ENCODE data around the gene TMEM239. TPM values are rescaled to one million over a fixed set of nuclear protein-coding genes. Genes with fewer than 3 reads are reported as not detected.

Gene TMEM239
- total and polyA plus RNA-seq, 9 donors: not detected

- Histone ChIP-seq H3K4me1 (ENCODE audit: insufficient read depth) (peaks cover 7% of the 10 kb centered on the region), H3K9me3 (no peaks in the 10 kb centered on the region), H3K4me3 (no peak overlapping the region), H3K27me3 (no peaks in the 10 kb centered on the region), H3K36me3 (no peaks in the 10 kb centered on the region), H3K27ac (no peak overlapping the region)
- WGBS, 3 donors: 84 to 91% (median 87%) methylated on average over 19 of the region's 19 CpGs
- TF ChIP-seq, protein P1, sequence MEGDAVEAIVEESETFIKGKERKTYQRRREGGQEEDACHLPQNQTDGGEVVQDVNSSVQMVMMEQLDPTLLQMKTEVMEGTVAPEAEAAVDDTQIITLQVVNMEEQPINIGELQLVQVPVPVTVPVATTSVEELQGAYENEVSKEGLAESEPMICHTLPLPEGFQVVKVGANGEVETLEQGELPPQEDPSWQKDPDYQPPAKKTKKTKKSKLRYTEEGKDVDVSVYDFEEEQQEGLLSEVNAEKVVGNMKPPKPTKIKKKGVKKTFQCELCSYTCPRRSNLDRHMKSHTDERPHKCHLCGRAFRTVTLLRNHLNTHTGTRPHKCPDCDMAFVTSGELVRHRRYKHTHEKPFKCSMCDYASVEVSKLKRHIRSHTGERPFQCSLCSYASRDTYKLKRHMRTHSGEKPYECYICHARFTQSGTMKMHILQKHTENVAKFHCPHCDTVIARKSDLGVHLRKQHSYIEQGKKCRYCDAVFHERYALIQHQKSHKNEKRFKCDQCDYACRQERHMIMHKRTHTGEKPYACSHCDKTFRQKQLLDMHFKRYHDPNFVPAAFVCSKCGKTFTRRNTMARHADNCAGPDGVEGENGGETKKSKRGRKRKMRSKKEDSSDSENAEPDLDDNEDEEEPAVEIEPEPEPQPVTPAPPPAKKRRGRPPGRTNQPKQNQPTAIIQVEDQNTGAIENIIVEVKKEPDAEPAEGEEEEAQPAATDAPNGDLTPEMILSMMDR (IDR thresholded peaks at IDR 0.05): no peak
- no peak for TF ChIP-seq POLR2A (IDR thresholded peaks at IDR 0.05)
- TF ChIP-seq EP300 (IDR thresholded peaks at IDR 0.05): no peak
- no peak for DNase-seq
- intact Hi-C loops (cut with DNase I): no loop called here
Observed at GRCh38 chr20:2798095-2798805, 17.9 kb upstream of the TMEM239 start.

GRCh38 chr20:2798814-2799213 lies 17.4 kb upstream of the TMEM239 start:
- no peak overlapping the region for H3K4me3 ChIP-seq
- no peaks in the 10 kb centered on the region for H3K9me3 ChIP-seq
- WGBS, 3 donors: 75 to 82% (median 79%) methylated on average over 6 of the region's 6 CpGs
- TF ChIP-seq POLR2A (IDR thresholded peaks at IDR 0.05) (no peak), EP300 (IDR thresholded peaks at IDR 0.05) (no peak)
- TF ChIP-seq, protein P1 (IDR thresholded peaks at IDR 0.05): no peak
- no peak overlapping the region for H3K27ac ChIP-seq
- no peak for DNase-seq
- no peaks in the 10 kb centered on the region for H3K36me3 ChIP-seq
- intact Hi-C loops (cut with DNase I): no loop called here
- peaks cover 7% of the 10 kb centered on the region for H3K4me1 ChIP-seq (ENCODE audit: insufficient read depth)
- no peaks in the 10 kb centered on the region for H3K27me3 ChIP-seq

DNA sequence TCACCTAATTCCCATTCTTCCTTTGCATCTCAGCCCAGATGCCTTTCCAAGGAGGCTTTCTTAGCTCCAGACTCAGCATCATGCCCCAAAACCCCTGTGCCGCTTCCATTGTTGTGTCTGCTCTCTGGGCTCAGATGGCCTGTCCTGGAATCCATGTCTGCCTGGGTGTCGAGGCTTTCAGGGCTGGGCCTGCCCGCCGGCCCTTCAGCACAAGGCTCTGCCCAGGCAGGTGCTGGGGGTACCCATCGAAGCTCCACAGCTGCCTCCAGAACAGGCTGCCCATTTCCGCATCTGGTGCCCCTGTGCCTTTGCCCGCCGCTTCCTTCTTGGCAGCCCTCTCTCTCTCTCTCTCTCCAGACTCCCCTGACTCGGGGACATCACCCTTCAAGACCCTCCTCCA lies 16.9 kb upstream of the TMEM239 start:
- Histone ChIP-seq H3K27me3 (no peaks in the 10 kb centered on the region), H3K27ac (no peak overlapping the region), H3K36me3 (no peaks in the 10 kb centered on the region), H3K4me1 (ENCODE audit: insufficient read depth) (peaks cover 7% of the 10 kb centered on the region), H3K9me3 (no peaks in the 10 kb centered on the region), H3K4me3 (peak overlapping the region; percentile 29)
- intact Hi-C loops (cut with DNase I): no loop called here
- 28 to 36% (median 32%) methylated on average over 9 of the region's 9 CpGs for WGBS, 3 donors
- TF ChIP-seq, protein P1 (IDR thresholded peaks at IDR 0.05): no peak
- TF ChIP-seq POLR2A (IDR thresholded peaks at IDR 0.05) (no peak), EP300 (IDR thresholded peaks at IDR 0.05) (no peak)
- DNase-seq: no peak

GRCh38 chr20:2799688-2800520 lies 16.3 kb upstream of the TMEM239 start:
- Histone ChIP-seq H3K27ac (no peak overlapping the region), H3K27me3 (no peaks in the 10 kb centered on the region), H3K4me3 (peak overlapping the region; percentile 29)

More at GRCh38 chr20:2799688-2800520, 16.3 kb upstream of the TMEM239 start:
- WGBS, 3 donors: 1 to 2% (median 1%) methylated on average over 45 to 61 of the region's 61 CpGs
- Histone ChIP-seq H3K4me1 (ENCODE audit: insufficient read depth) (peaks cover 7% of the 10 kb centered on the region), H3K36me3 (no peaks in the 10 kb centered on the region), H3K9me3 (no peaks in the 10 kb centered on the region)
- intact Hi-C loops (cut with DNase I): no loop called here
- DNase-seq: peak in 2 of 5 donors; percentile 54 to 61
- TF ChIP-seq, protein P1 (IDR thresholded peaks at IDR 0.05): no peak
- TF ChIP-seq EP300 (IDR thresholded peaks at IDR 0.05) (no peak), POLR2A (IDR thresholded peaks at IDR 0.05) (no peak)
